Kidney glomerular epithelial cell (primary cell): Measurements from ENCODE around the gene RGPD4.

ENCODE experiments used
- DNase-seq: peaks from one replicate; lab custom pipeline; 2025; lab: John Stamatoyannopoulos, UW

The RGPD4 gene

DNA sequence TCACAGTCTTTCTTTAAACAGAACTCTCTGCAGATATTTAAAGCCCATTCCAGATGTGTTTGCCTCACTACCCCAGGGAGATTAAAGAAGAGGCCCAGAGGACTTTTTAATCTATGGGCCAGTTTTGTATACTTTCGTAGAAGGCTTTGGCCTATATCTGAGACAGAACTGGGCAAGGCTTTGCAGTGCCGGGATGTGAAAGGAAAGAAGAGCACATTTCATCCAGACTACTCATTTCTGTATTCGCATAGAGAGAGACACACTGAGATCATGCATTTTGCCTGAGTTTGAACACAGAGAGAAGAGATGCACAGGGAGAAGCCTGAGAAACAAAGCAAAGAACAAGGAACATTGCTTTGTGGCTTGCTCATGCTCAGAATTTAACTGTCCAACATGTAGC, 104.7 kb downstream of the RGPD4 start:
- DNase-seq, result no peak

DNA sequence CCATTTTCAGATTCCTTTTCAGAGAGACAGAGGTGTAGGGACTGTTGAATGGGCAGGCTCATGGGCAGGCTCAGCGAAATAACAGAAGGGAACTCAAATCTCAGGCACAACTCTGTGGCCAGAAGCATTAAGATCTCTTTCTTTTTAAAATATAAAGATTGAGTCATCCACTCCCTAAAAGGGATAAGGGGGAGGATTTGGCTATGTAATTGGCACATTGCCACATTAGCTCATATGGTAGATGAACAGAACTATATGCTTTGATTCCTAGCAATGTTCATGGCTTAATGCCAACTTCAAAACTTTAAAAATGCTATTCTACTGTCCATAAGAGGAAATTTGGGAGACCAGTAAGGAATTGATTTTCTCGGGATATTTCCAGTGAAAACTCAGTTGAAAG, 105.8 kb downstream of the RGPD4 start:
- DNase-seq, result no peak

DNA sequence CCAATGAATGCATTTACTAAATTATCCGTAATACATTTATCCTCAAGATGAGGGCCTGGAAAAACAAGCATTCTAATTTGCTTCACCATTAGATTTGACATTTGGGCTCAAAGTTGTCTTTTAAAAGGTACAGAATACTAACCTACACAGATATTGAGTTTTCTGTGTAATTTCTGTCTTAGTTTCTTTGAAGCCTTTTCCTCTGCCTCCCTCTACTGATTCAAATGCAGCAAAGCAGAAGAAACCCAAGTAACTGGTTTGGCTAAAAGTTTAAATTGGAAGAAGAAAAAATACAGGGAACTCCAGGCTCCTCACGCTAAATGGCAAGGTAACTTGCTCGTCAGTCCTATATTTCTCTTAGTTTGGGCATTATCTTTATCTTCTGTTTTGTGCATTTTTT, 106.3 kb downstream of the RGPD4 start:
- peak; percentile 4 for DNase-seq

DNA sequence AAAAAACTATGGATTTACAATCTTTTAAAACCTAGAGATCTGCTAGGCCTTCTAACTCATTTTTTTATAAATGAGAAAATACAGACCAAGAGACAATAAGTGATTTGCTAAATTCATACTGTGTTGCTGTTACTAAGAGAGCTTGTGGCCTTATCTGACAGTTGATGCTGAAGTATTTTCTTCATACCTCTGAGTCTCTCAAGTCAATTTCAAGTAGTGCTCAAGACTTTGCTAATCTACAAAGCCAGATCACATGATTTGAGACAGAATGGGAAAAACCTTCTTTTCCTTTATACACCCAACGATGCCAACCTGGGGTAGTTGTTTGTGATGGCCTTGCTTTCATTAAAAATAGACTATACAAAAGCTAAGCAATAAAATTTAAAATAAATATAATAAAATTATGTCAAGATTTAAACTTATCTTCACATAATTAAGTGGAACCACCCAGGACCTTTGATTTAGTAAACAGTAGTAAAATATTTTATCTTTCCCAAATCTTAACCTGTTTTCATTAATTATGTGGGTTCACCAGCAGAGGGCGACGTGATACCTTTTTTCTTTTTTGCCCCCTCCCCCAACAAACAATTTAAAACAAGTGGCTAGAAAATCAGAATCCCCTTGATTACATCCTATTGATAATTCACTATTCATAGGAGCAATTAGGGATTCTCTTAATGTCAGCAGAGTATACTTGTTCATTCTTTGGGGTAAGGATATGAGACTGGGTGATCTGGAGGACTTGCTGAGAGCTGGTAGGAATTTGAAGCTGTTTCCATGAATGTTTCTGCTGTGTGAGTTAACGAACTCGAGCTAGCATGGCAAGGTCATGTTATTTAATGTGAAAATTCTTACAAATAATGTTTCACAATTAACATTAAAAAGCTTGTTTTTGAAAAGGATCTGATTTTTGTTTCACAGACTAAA, 110.0 kb downstream of the RGPD4 start:
- no peak for DNase-seq
